Loucy (cell line): ENCODE results near the gene RCC2.
"Not testable (repeated sequence)": the region's sequence is repeated elsewhere in the genome, so short reads cannot be mapped to it uniquely, and the experiment has no call there.

Experiments
- H2AFZ ChIP-seq: fragments of 200-600 bp; sonication (generic); 2 replicates; pipeline ENCODE4 v1.6.0; 2016; ENCODE audit warnings: antibody characterized with exemption, mild to moderate bottlenecking, low read length, moderate library complexity
- H3F3A ChIP-seq: fragments of 200-600 bp; 2 replicates; pipeline ENCODE4 v1.6.0; 2016; ENCODE audit warnings: antibody characterized with exemption, low read depth, mild to moderate bottlenecking
- H3K27me3 ChIP-seq: fragments of 200-600 bp; sonication (generic); 2 replicates; pipeline ENCODE4 v1.6.1; 2014; ENCODE audit warnings: low read length, mild to moderate bottlenecking; ENCODE audit not compliant: insufficient read depth, poor library complexity, severe bottlenecking
- H3K36me3 ChIP-seq: fragments of 200-600 bp; sonication (generic); 2 replicates; pipeline ENCODE4 v1.6.1; 2016; ENCODE audit warnings: low read length; ENCODE audit not compliant: insufficient read depth
- H3K4me1 ChIP-seq: fragments of 200-600 bp; sonication (generic); 2 replicates; pipeline ENCODE4 v1.5.1; 2014; ENCODE audit warnings: low read length, mild to moderate bottlenecking; ENCODE audit not compliant: insufficient read depth, poor library complexity, severe bottlenecking
- H3K4me2 ChIP-seq: fragments of 200-600 bp; sonication (generic); 2 replicates; pipeline ENCODE4 v1.6.0; 2014; ENCODE audit warnings: antibody characterized with exemption, low read length, low read depth, mild to moderate bottlenecking; ENCODE audit not compliant: poor library complexity, severe bottlenecking
- H3K4me3 ChIP-seq: fragments of 200-600 bp; sonication (generic); 2 replicates; pipeline ENCODE4 v1.5.1; 2014; ENCODE audit warnings: low read length, mild to moderate bottlenecking, mixed read lengths; ENCODE audit not compliant: poor library complexity, severe bottlenecking
- H3K79me2 ChIP-seq: fragments of 200-600 bp; sonication (generic); 2 replicates; pipeline ENCODE4 v1.6.1; 2014; ENCODE audit warnings: low read length; ENCODE audit not compliant: insufficient read depth
- H3K9ac ChIP-seq: fragments of 200-600 bp; sonication (generic); 2 replicates; pipeline ENCODE4 v1.6.0; 2014; ENCODE audit warnings: mild to moderate bottlenecking, low read depth, low read length, moderate library complexity; ENCODE audit not compliant: poor library complexity, severe bottlenecking
- H3K9me2 ChIP-seq: fragments of 200-600 bp; sonication (generic); replicated peaks from 2 replicates; pipeline ENCODE4 v1.6.1; 2016; ENCODE audit warnings: low read depth, low read length, mixed read lengths
- H3K9me3 ChIP-seq: fragments of 200-600 bp; sonication (generic); 2 replicates; pipeline ENCODE4 v1.6.1; 2014; ENCODE audit warnings: mild to moderate bottlenecking, antibody characterized with exemption, low read length, low read depth; ENCODE audit not compliant: insufficient read depth
- H4K20me1 ChIP-seq: fragments of 200-600 bp; sonication (generic); 2 replicates; pipeline ENCODE4 v1.6.0; 2014; ENCODE audit warnings: antibody characterized with exemption, low read length, mild to moderate bottlenecking; ENCODE audit not compliant: insufficient read depth, poor library complexity, severe bottlenecking
- CTCF ChIP-seq: fragments of 200-600 bp; sonication (generic); conservative IDR thresholded peaks from 2 replicates; pipeline ENCODE4 v1.5.1; 2014; ENCODE audit warnings: mild to moderate bottlenecking, antibody characterized with exemption, low read length
- EZH2phosphoT487 ChIP-seq: fragments of 200-600 bp; IDR thresholded peaks from 2 replicates; pipeline ENCODE4 v1.6.1; 2018; ENCODE audit warnings: antibody characterized with exemption, mild to moderate bottlenecking, moderate library complexity, borderline replicate concordance

RCC2 gene

GRCh38 chr1:17471393-17471792 lies 31.9 kb upstream of the RCC2 start:
- no peak for TF ChIP-seq CTCF
- no peak for TF ChIP-seq EZH2phosphoT487
- Histone ChIP-seq H3K4me1 (no peaks in the 10 kb centered on the region), H3K9me2 (no peaks in the 10 kb centered on the region), H3K27me3 (no peaks in the 10 kb centered on the region), H3K79me2 (no peaks in the 10 kb centered on the region), H3K4me3 (no peak overlapping the region), H3K9me3 (no peaks in the 10 kb centered on the region), H3F3A (no peaks in the 10 kb centered on the region), H3K9ac (no peak overlapping the region), H3K4me2 (no peak overlapping the region), H4K20me1 (no peaks in the 10 kb centered on the region), H3K36me3 (no peaks in the 10 kb centered on the region), H2AFZ (no peak overlapping the region)

GRCh38 chr1:17470021-17470799 lies 30.7 kb upstream of the RCC2 start:
- Histone ChIP-seq H3K9ac (no peak overlapping the region), H3K27me3 (no peaks in the 10 kb centered on the region), H3K36me3 (no peaks in the 10 kb centered on the region), H3K9me2 (no peaks in the 10 kb centered on the region), H3K79me2 (no peaks in the 10 kb centered on the region), H3K4me2 (no peak overlapping the region), H3K4me3 (no peak overlapping the region), H4K20me1 (no peaks in the 10 kb centered on the region), H3K4me1 (no peaks in the 10 kb centered on the region), H3K9me3 (no peaks in the 10 kb centered on the region), H2AFZ (no peak overlapping the region), H3F3A (no peaks in the 10 kb centered on the region)
- TF ChIP-seq CTCF (no peak), EZH2phosphoT487 (no peak)

GRCh38 chr1:17468357-17469265 lies 29.1 kb upstream of the RCC2 start:
- not testable (repeated sequence) for H3K27me3 ChIP-seq, H3K4me1 ChIP-seq, H3K36me3 ChIP-seq, H2AFZ ChIP-seq, H4K20me1 ChIP-seq, H3K9me3 ChIP-seq, H3K79me2 ChIP-seq, H3F3A ChIP-seq, H3K9me2 ChIP-seq, H3K9ac ChIP-seq, H3K4me2 ChIP-seq, H3K4me3 ChIP-seq
